ENCODE data around the gene ARRDC5. TPM values are rescaled to one million over a fixed set of nuclear protein-coding genes. Genes with fewer than 3 reads are reported as not detected.
A peak's percentile ranks its signal among the peaks of the same experiment; 100 is the strongest.
"Not testable (repeated sequence)": the region's sequence is repeated elsewhere in the genome, so short reads cannot be mapped to it uniquely, and the experiment has no call there.

Gene ARRDC5
- total RNA-seq, 1 donor, result 0.36 TPM

DNA sequence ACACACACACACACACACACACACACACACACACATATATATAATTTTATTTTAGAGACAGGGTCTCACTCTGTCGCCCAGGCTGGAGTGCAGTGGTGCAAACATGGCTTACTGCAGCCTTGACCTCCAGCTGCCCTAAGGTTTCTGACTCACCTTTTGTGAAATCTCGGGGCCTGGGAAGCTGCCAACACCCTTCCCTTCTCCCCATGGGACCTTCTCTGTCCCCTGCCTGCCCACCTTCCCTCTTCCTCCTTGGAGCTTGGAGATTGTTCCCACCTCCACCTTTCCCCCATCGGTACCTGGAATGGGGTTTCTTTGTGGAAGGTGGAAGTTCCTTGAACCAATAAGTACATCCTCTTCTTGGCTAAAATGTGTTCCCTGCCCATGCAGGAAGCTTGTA lies 6.3 kb downstream of the ARRDC5 start:
- no peak overlapping the region for H3K4me2 ChIP-seq (ENCODE audit: insufficient read depth, low read length)
- no peak for DNase-seq (ENCODE audit: insufficient read length, low spot score, missing footprints)
- H3K36me3 ChIP-seq (ENCODE audit: insufficient read depth, low read length), result no peaks in the 10 kb centered on the region
- no peak overlapping the region for H3K27ac ChIP-seq (ENCODE audit: low read depth, low read length)
- no peaks in the 10 kb centered on the region for H4K20me1 ChIP-seq (ENCODE audit: insufficient read depth, low read length)
- H2AFZ ChIP-seq (ENCODE audit: low read length), result no peak overlapping the region
- no peak overlapping the region for H3K4me3 ChIP-seq (ENCODE audit: insufficient read depth, low read length)
- no peaks in the 10 kb centered on the region for H3K4me1 ChIP-seq (ENCODE audit: insufficient read depth, low read length)
- H3K27me3 ChIP-seq (ENCODE audit: insufficient read depth, low read length), result no peaks in the 10 kb centered on the region
- H3K9me3 ChIP-seq (ENCODE audit: low read depth, low read length), result no peaks in the 10 kb centered on the region
- H3K79me2 ChIP-seq (ENCODE audit: insufficient read depth, low read length), result no peaks in the 10 kb centered on the region
- TF ChIP-seq, protein P1, sequence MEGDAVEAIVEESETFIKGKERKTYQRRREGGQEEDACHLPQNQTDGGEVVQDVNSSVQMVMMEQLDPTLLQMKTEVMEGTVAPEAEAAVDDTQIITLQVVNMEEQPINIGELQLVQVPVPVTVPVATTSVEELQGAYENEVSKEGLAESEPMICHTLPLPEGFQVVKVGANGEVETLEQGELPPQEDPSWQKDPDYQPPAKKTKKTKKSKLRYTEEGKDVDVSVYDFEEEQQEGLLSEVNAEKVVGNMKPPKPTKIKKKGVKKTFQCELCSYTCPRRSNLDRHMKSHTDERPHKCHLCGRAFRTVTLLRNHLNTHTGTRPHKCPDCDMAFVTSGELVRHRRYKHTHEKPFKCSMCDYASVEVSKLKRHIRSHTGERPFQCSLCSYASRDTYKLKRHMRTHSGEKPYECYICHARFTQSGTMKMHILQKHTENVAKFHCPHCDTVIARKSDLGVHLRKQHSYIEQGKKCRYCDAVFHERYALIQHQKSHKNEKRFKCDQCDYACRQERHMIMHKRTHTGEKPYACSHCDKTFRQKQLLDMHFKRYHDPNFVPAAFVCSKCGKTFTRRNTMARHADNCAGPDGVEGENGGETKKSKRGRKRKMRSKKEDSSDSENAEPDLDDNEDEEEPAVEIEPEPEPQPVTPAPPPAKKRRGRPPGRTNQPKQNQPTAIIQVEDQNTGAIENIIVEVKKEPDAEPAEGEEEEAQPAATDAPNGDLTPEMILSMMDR (IDR thresholded peaks at IDR 0.05; ENCODE audit: extremely low read depth, low read depth, low read length), result no peak

DNA sequence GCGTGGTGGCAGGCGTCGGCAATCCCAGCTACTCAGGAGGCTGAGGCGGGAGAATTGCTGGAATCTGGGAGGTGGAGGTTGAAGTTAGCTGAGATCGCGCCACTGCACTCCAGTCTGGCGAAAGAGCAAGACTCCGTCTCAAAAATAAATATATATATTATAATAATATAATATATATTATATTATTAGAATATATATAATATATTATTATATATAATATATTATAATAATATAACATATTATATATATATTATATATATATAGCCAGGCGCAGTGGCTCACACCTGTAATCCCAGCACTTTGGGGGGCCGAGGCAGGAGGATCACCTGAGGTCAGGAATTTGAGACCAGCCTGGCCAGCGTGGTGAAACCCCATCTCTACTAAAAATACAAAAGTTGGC lies 9.7 kb downstream of the ARRDC5 start:
- not testable (repeated sequence) for H3K4me2 ChIP-seq (ENCODE audit: insufficient read depth, low read length); H2AFZ ChIP-seq (ENCODE audit: low read length); H4K20me1 ChIP-seq (ENCODE audit: insufficient read depth, low read length)

DNA sequence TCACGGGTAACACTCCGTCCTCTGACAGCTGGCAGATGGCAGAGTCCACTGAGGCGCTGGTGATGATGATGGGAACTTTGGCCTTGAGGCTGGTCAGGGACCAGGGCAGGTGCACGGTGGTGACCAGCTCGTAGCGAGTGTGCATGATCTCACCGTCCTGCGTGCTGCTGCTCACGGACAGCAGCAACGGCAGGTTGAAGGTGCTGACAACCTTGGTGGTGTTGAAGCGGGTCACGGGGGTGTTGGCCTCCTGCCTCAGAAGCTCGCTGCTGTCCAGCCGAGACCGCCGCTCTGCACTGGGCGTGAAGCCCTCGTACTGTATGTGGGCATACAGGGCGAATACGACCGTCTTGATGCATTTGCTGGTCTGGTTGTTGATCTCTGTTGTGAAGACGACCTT lies 11.6 kb downstream of the ARRDC5 start:
- H3K4me1 ChIP-seq (ENCODE audit: insufficient read depth, low read length), result no peaks in the 10 kb centered on the region
- H3K4me2 ChIP-seq (ENCODE audit: insufficient read depth, low read length), result no peak overlapping the region
- TF ChIP-seq, protein P1 (IDR thresholded peaks at IDR 0.05; ENCODE audit: extremely low read depth, low read depth, low read length), result no peak
- DNase-seq (ENCODE audit: insufficient read length, low spot score, missing footprints), result no peak
- no peak overlapping the region for H2AFZ ChIP-seq (ENCODE audit: low read length)
- no peaks in the 10 kb centered on the region for H3K79me2 ChIP-seq (ENCODE audit: insufficient read depth, low read length)
- no peak overlapping the region for H3K4me3 ChIP-seq (ENCODE audit: insufficient read depth, low read length)
- H3K36me3 ChIP-seq (ENCODE audit: insufficient read depth, low read length), result no peaks in the 10 kb centered on the region
- no peaks in the 10 kb centered on the region for H3K9me3 ChIP-seq (ENCODE audit: low read depth, low read length)
- no peaks in the 10 kb centered on the region for H4K20me1 ChIP-seq (ENCODE audit: insufficient read depth, low read length)
- no peaks in the 10 kb centered on the region for H3K27me3 ChIP-seq (ENCODE audit: insufficient read depth, low read length)
- H3K27ac ChIP-seq (ENCODE audit: low read depth, low read length), result no peak overlapping the region

More for the DNA sequence above, 9.7 kb downstream of the ARRDC5 start:
- DNase-seq (ENCODE audit: insufficient read length, low spot score, missing footprints); H3K36me3 ChIP-seq (ENCODE audit: insufficient read depth, low read length); H3K27ac ChIP-seq (ENCODE audit: low read depth, low read length); H3K4me1 ChIP-seq (ENCODE audit: insufficient read depth, low read length); H3K79me2 ChIP-seq (ENCODE audit: insufficient read depth, low read length); H3K4me3 ChIP-seq (ENCODE audit: insufficient read depth, low read length); H3K27me3 ChIP-seq (ENCODE audit: insufficient read depth, low read length); H3K9me3 ChIP-seq (ENCODE audit: low read depth, low read length): not testable (repeated sequence)

DNA sequence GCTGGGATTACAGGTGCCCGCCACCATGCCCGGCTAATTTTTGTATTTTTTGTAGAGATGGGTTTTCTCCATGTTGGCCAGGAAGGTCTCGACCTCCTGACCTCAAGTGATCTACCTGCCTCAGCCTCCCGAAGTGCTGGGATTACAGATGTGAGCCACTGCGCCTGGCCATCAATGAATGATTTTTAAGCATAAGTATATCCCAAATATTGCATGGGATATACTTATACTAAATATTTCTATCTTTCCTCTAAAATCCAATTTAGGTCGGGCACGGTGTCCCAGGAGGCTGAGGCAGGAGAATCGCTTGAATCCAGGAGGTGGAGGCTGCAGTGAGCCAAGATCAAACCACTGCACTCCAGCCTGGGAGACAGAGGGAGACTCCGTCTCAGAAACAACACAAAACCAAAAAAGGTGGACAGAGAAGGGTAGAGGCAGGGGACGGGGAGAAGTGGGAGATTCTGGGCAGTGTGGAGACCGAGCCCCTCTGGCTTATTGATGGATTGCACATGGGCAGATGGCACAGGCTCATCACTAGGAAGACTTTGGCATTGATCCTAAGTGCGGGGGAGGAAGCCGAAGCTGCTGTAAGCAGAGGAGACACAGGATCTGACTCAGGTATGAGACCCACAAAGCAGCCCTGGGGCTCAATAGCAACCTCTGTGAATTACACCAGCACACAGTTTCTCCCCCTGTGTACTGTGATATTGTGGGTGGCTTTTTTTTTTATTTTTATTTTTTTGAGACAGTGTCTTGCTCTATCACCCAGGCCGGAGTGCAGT lies 13.5 kb downstream of the ARRDC5 start:
- H3K4me1 ChIP-seq (ENCODE audit: insufficient read depth, low read length), result no peaks in the 10 kb centered on the region
- TF ChIP-seq, protein P1 (IDR thresholded peaks at IDR 0.05; ENCODE audit: extremely low read depth, low read depth, low read length), result no peak

DNA sequence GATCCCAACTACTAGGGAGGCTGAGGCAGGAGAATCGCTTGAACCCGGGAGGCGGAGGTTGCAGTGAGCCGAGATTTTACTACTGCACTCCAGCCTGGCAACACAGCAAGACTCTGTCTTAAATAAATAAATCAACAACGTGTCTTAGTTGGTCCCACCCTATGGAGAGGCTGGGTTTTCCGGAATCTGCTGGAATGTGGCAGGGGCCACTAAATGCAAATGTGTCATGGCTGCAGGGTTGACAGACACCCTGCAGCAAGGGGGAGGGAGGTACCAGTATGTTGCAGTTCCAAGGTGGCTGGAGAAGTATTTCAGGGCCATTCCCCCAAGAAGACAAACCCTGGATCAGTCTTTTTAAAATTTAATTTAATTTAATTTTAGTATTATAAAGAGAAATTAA lies 14.9 kb downstream of the ARRDC5 start:
- not testable (repeated sequence) for H3K27ac ChIP-seq (ENCODE audit: low read depth, low read length); H2AFZ ChIP-seq (ENCODE audit: low read length); H3K4me3 ChIP-seq (ENCODE audit: insufficient read depth, low read length); H3K79me2 ChIP-seq (ENCODE audit: insufficient read depth, low read length); H3K9me3 ChIP-seq (ENCODE audit: low read depth, low read length); H4K20me1 ChIP-seq (ENCODE audit: insufficient read depth, low read length); H3K36me3 ChIP-seq (ENCODE audit: insufficient read depth, low read length); H3K4me2 ChIP-seq (ENCODE audit: insufficient read depth, low read length); DNase-seq (ENCODE audit: insufficient read length, low spot score, missing footprints); H3K4me1 ChIP-seq (ENCODE audit: insufficient read depth, low read length); H3K27me3 ChIP-seq (ENCODE audit: insufficient read depth, low read length)

More for the DNA sequence above, 13.5 kb downstream of the ARRDC5 start:
- H4K20me1 ChIP-seq (ENCODE audit: insufficient read depth, low read length), result no peaks in the 10 kb centered on the region
- H2AFZ ChIP-seq (ENCODE audit: low read length), result no peak overlapping the region
- H3K4me2 ChIP-seq (ENCODE audit: insufficient read depth, low read length), result no peak overlapping the region
- H3K4me3 ChIP-seq (ENCODE audit: insufficient read depth, low read length), result no peak overlapping the region
- no peaks in the 10 kb centered on the region for H3K79me2 ChIP-seq (ENCODE audit: insufficient read depth, low read length)
- peak; percentile 89 for DNase-seq (ENCODE audit: insufficient read length, low spot score, missing footprints)
- no peak overlapping the region for H3K27ac ChIP-seq (ENCODE audit: low read depth, low read length)
- H3K36me3 ChIP-seq (ENCODE audit: insufficient read depth, low read length), result no peaks in the 10 kb centered on the region
- no peaks in the 10 kb centered on the region for H3K9me3 ChIP-seq (ENCODE audit: low read depth, low read length)
- no peaks in the 10 kb centered on the region for H3K27me3 ChIP-seq (ENCODE audit: insufficient read depth, low read length)

DNA sequence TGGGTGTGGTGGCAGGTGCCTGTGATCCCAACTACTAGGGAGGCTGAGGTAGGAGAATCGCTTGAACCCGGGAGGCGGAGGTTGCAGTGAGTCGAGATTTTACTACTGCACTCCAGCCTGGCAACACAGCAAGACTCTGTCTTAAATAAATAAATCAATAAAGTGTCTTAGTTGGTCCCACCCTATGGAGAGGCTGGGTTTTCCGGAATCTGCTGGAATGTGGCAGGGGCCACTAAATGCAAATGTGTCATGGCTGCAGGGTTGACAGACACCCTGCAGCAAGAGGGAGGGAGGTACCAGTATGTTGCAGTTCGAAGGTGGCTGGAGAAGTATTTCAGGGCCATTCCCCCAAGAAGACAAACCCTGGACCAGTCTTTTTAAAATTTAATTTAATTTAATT lies 17.7 kb downstream of the ARRDC5 start:
- not testable (repeated sequence) for H3K27ac ChIP-seq (ENCODE audit: low read depth, low read length); H3K4me1 ChIP-seq (ENCODE audit: insufficient read depth, low read length); H3K9me3 ChIP-seq (ENCODE audit: low read depth, low read length); DNase-seq (ENCODE audit: insufficient read length, low spot score, missing footprints); H3K79me2 ChIP-seq (ENCODE audit: insufficient read depth, low read length); H3K36me3 ChIP-seq (ENCODE audit: insufficient read depth, low read length); H3K27me3 ChIP-seq (ENCODE audit: insufficient read depth, low read length); H3K4me2 ChIP-seq (ENCODE audit: insufficient read depth, low read length); H4K20me1 ChIP-seq (ENCODE audit: insufficient read depth, low read length); H3K4me3 ChIP-seq (ENCODE audit: insufficient read depth, low read length); H2AFZ ChIP-seq (ENCODE audit: low read length)

DNA sequence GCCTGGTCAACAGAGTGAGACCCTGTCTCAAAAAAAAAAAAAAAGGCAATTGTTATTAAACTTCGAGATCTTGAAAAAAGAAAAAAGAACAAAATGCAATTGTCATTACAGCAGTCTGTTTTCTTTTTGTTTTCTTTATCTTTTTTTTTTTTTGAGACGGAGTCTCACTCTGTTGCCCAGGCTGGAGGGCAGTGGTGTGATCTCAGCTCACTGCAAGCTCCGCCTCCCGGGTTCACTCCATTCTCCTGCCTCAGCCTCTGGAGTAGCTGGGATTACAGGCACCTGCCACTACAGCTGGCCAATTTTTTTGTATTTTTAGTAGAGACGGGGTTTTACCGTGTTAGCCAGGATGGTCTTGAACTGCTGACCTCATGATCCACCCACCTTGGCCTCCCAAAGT lies 19.8 kb downstream of the ARRDC5 start:
- not testable (repeated sequence) for DNase-seq (ENCODE audit: insufficient read length, low spot score, missing footprints); H3K27me3 ChIP-seq (ENCODE audit: insufficient read depth, low read length); H4K20me1 ChIP-seq (ENCODE audit: insufficient read depth, low read length); H3K79me2 ChIP-seq (ENCODE audit: insufficient read depth, low read length); H3K4me1 ChIP-seq (ENCODE audit: insufficient read depth, low read length); H3K27ac ChIP-seq (ENCODE audit: low read depth, low read length); H3K4me2 ChIP-seq (ENCODE audit: insufficient read depth, low read length); H2AFZ ChIP-seq (ENCODE audit: low read length); H3K4me3 ChIP-seq (ENCODE audit: insufficient read depth, low read length); H3K36me3 ChIP-seq (ENCODE audit: insufficient read depth, low read length); H3K9me3 ChIP-seq (ENCODE audit: low read depth, low read length)

Measured in osteoblast (primary cell).